ENCODE data around the gene GRB10.

DNA sequence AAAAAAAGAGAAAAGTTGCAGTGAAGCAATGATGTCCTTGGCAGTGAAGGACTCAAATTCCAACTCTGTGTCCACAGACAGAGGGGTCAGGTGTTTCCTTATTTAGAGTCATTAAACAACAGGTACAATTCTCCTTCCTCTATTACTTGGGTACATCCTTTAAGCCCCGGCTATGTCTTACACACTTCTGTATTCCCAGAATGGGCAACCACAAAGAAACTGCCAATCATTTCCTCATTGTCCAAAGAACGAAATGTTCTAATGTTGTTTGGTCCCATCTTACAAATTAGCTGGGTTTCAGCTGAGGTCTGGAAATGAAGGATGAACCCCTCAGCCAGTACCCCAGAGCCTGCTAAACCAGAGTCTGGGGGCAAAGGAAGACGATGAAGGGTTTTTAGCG lies 59.5 kb downstream of the GRB10 start:
- TF ChIP-seq POLR2A (IDR thresholded peaks at IDR 0.05): no peak
- TF ChIP-seq, protein P1, sequence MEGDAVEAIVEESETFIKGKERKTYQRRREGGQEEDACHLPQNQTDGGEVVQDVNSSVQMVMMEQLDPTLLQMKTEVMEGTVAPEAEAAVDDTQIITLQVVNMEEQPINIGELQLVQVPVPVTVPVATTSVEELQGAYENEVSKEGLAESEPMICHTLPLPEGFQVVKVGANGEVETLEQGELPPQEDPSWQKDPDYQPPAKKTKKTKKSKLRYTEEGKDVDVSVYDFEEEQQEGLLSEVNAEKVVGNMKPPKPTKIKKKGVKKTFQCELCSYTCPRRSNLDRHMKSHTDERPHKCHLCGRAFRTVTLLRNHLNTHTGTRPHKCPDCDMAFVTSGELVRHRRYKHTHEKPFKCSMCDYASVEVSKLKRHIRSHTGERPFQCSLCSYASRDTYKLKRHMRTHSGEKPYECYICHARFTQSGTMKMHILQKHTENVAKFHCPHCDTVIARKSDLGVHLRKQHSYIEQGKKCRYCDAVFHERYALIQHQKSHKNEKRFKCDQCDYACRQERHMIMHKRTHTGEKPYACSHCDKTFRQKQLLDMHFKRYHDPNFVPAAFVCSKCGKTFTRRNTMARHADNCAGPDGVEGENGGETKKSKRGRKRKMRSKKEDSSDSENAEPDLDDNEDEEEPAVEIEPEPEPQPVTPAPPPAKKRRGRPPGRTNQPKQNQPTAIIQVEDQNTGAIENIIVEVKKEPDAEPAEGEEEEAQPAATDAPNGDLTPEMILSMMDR (IDR thresholded peaks at IDR 0.05): no peak
